ENCODE measurements around the gene DOC2B.

DNA sequence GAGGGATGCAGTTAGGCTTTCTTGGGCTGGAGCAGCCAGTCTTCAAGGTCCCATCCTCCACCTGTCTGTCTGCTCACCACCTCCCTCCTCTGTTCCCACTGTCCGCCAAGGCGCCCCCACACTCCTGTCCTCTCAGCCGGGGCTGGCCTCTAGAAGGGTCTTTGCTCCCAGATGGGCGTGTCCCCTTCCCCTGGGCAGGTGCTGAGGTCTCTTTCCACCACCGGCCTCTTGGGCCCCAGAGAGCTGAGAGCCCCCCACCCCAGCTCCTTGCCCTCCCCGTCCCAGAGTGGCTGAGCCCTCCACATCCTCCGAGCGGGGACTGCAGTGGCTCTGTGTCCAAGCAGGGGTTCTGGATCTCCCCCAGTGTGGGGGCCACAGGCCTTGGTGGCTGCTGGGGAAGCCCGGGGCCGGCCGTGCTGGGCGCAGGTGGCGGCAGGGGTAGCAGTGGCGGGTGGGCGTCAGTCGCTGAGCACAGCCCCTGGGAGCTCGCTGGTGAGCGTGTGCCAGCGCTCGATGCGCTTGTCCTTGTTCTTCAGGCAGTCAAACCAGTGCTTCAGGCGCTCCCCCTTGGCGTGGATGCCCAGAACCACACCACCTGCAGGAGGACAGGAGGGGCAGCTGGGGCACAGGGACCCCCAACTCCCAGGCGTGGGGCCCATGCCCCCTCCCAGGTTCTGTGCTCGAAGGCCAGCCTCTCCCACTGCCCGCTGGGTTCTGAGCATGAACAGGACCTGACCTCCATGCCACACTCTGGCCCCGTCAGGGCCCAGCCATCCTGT, 34.3 kb downstream of the DOC2B start:
- TF ChIP-seq, protein P1, sequence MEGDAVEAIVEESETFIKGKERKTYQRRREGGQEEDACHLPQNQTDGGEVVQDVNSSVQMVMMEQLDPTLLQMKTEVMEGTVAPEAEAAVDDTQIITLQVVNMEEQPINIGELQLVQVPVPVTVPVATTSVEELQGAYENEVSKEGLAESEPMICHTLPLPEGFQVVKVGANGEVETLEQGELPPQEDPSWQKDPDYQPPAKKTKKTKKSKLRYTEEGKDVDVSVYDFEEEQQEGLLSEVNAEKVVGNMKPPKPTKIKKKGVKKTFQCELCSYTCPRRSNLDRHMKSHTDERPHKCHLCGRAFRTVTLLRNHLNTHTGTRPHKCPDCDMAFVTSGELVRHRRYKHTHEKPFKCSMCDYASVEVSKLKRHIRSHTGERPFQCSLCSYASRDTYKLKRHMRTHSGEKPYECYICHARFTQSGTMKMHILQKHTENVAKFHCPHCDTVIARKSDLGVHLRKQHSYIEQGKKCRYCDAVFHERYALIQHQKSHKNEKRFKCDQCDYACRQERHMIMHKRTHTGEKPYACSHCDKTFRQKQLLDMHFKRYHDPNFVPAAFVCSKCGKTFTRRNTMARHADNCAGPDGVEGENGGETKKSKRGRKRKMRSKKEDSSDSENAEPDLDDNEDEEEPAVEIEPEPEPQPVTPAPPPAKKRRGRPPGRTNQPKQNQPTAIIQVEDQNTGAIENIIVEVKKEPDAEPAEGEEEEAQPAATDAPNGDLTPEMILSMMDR (IDR thresholded peaks at IDR 0.05) = no peak
- TF ChIP-seq EP300 (IDR thresholded peaks at IDR 0.05) = no peak

All from sigmoid colon (tissue), 4 donors.